C4-2B (cell line): ENCODE results near the gene MARCKS.

ENCODE experiments used
- ZFX ChIP-seq: fragments of 450-650 bp; IDR thresholded peaks from 2 replicates; pipeline ENCODE4 v1.6.1; 2017
- TF ChIP-seq, protein P1 (sequence below): fragments of 450-650 bp; conservative IDR thresholded peaks from 2 replicates; pipeline ENCODE4 v1.5.1; 2017; ENCODE audit warnings: mild to moderate bottlenecking

DNA sequence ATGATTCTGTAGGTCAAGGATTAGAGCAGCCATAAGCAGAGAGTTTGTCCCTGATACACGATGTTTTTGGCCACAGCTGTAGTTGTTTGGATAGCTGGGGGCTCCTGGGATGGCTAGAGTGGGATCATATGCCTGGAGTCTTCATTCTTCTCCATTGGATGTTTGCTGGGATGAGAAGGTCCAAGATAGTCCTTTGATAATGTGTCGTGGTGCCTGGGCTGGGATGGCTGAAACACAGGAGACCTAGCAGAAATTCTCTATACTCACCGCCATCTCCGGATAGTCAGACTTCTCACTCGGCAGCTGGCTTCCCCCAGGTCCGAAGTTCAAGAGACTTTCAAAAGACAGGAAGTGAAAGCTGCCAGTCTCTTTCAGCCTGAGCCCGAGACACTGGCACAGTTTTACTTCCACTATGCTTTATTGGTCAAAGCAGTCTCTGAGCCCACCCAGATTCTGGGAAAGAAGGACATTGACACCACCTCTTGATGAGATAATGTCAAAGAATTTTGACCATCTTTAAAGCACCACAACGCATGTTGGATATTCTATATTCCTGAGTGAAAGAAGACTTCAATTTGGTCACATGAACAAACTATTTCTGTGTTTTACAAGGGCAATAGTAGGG is 16.0 kb downstream of the MARCKS start:
- TF ChIP-seq, protein P1, sequence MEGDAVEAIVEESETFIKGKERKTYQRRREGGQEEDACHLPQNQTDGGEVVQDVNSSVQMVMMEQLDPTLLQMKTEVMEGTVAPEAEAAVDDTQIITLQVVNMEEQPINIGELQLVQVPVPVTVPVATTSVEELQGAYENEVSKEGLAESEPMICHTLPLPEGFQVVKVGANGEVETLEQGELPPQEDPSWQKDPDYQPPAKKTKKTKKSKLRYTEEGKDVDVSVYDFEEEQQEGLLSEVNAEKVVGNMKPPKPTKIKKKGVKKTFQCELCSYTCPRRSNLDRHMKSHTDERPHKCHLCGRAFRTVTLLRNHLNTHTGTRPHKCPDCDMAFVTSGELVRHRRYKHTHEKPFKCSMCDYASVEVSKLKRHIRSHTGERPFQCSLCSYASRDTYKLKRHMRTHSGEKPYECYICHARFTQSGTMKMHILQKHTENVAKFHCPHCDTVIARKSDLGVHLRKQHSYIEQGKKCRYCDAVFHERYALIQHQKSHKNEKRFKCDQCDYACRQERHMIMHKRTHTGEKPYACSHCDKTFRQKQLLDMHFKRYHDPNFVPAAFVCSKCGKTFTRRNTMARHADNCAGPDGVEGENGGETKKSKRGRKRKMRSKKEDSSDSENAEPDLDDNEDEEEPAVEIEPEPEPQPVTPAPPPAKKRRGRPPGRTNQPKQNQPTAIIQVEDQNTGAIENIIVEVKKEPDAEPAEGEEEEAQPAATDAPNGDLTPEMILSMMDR = no peak
- TF ChIP-seq ZFX = no peak
